CD4-positive, alpha-beta T cell (primary cell): ENCODE results near the gene TRAPPC14. TPM values are rescaled to one million over a fixed set of nuclear protein-coding genes. Genes with fewer than 3 reads are reported as not detected.

Source experiments
- ATAC-seq: fragments of 200-7000 bp; cut with Tn5 transposase; one replicate; pipeline ENCODE4 v1.10.0; 2022; ENCODE audit warnings: mild to moderate bottlenecking; ENCODE audit not compliant: poor library complexity
- CTCF ChIA-PET: fragments of 350-600 bp; sonication (Branson Sonifier 250); formaldehyde crosslinking; loops from one replicate; lab custom pipeline; 2021; ENCODE audit warnings: antibody characterized with exemption, inconsistent platforms; lab: Charles Lee
- POLR2A ChIA-PET: fragments of 350-600 bp; sonication (Branson Sonifier 250); formaldehyde crosslinking; loops from one replicate; lab custom pipeline; 2021; ENCODE audit warnings: antibody characterized with exemption, inconsistent platforms; lab: Charles Lee
- DNase-seq, 14 experiments: peaks; one replicate each; pipeline ENCODE4 v3.0.0-alpha.2; 2013 to 2020; ENCODE audit warnings: mixed read lengths in 2 of 14
- H3K27ac ChIP-seq, 2 donors: one replicate each; pipeline versions ENCODE4 v1.5.1 to v1.7.0; 2013; ENCODE audit warnings: low read length in 2 of 2, low read depth in 1 of 2, mild to moderate bottlenecking in 1 of 2
- H3K27me3 ChIP-seq, 2 experiments: 1 replicate in 1 of 2; 2 replicates in 1 of 2; pipeline versions ENCODE4 v1.6.1 to v1.7.0; 2013; ENCODE audit warnings: low read length in 2 of 2, control low read depth in 1 of 2, mild to moderate bottlenecking in 1 of 2, moderate library complexity in 1 of 2; ENCODE audit not compliant: insufficient read depth in 2 of 2, control insufficient read depth in 1 of 2
- H3K36me3 ChIP-seq: one replicate; pipeline ENCODE4 v1.6.1; 2013; ENCODE audit warnings: low read length, control low read depth; ENCODE audit not compliant: insufficient read depth
- H3K4me1 ChIP-seq: one replicate; pipeline ENCODE4 v1.6.1; 2013; ENCODE audit warnings: low read length, control low read depth; ENCODE audit not compliant: insufficient read depth
- H3K4me3 ChIP-seq: one replicate; pipeline ENCODE4 v1.5.1; 2013; ENCODE audit warnings: mild to moderate bottlenecking, low read length, moderate library complexity
- H3K9me3 ChIP-seq, 2 experiments: 1 replicate in 1 of 2; 2 replicates in 1 of 2; pipeline versions ENCODE4 v1.6.1 to v1.7.0; 2013; ENCODE audit warnings: low read length in 2 of 2, mild to moderate bottlenecking in 2 of 2, control low read depth in 1 of 2, moderate library complexity in 1 of 2; ENCODE audit not compliant: control insufficient read depth in 1 of 2, insufficient read depth in 1 of 2
- H3K27ac Mint-ChIP-seq: one replicate; pipeline ENCODE4 v1.8.0; 2020; ENCODE audit warnings: mixed read lengths
- H3K27me3 Mint-ChIP-seq: one replicate; pipeline ENCODE4 v1.8.0; 2021; ENCODE audit warnings: mixed read lengths
- H3K36me3 Mint-ChIP-seq: one replicate; pipeline ENCODE4 v1.8.0; 2021; ENCODE audit warnings: low read depth, mixed read lengths
- H3K4me1 Mint-ChIP-seq: one replicate; pipeline ENCODE4 v1.8.0; 2021; ENCODE audit warnings: low read depth, mixed read lengths
- H3K4me3 Mint-ChIP-seq: one replicate; pipeline ENCODE4 v1.8.0; 2020; ENCODE audit warnings: mild to moderate bottlenecking, mixed read lengths
- H3K9me3 Mint-ChIP-seq: one replicate; pipeline ENCODE4 v1.8.0; 2020; ENCODE audit warnings: mixed read lengths
- intact Hi-C, 2 experiments: fragments of 100-400 bp; cut with DNase I in 1 of 2; cut with micrococcal nuclease in 1 of 2; formaldehyde crosslinking; loops; one replicate each; pipeline versions ENCODE4 v1.15.1 to v1.9.0; 2023 to 2025; cut with DNase I, micrococcal nuclease
- microRNA-seq: library from miRNA; unstranded; fragments of <30 nt; microRNA quantifications from one replicate; pipeline ENCODE4 v1.2.0, GENCODE V29; 2021; ENCODE audit warnings: borderline microRNAs expressed, borderline replicate concordance
- total RNA-seq, 174 experiments: library from RNA in 2 of 174; stranded (reverse) in 2 of 174; gene quantifications; one replicate each; pipeline ENCODE4 v1.2.3 and lab custom pipeline; 2021 to 2026
- TF ChIP-seq, protein P1 (sequence below): fragments of 200-600 bp; IDR thresholded peaks from one replicate; pipeline ENCODE4 v1.8.0; 2022; ENCODE audit warnings: antibody characterized with exemption, mild to moderate bottlenecking

The TRAPPC14 gene
- total RNA-seq, 2 experiments from 2014 or later: 37.9 to 42.6 TPM

DNA sequence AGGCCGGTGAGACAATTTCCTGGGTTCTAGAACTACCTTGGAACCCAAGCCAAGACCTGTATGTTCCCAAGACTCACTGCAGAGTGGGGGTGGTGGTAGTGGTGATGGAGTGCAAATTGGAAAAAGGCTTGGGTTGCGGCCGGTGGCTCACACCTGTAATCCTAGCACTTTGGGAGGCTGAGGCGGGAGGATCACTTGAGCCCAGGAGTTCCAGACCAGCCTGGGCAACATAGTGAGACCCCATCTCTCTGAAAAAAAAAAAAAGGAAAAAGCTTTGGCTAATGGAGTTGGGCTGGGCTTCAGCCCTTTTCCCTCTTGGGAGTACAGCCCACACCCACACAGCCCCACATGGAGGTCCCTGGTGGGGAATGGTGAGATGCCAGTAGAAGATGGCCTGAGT, 53.0 kb downstream of the TRAPPC14 start:
- Histone ChIP-seq H3K9me3 (no peaks in the 10 kb centered on the region), H3K4me1 (peaks cover 15% of the 10 kb centered on the region), H3K27ac (no peak overlapping the region), H3K36me3 (peaks cover 44% of the 10 kb centered on the region), H3K27me3 (no peaks in the 10 kb centered on the region), H3K4me3 (no peak overlapping the region)
- peaks cover 57% of the 10 kb centered on the region for H3K36me3 Mint-ChIP-seq
- no peak for ATAC-seq
- intact Hi-C loops: no loop called here
- DNase-seq: no peak
- no peak overlapping the region for H3K27ac Mint-ChIP-seq
- H3K27me3 Mint-ChIP-seq: no peaks in the 10 kb centered on the region
- H3K4me1 Mint-ChIP-seq: peaks cover 12% of the 10 kb centered on the region
- ChIA-PET POLR2A (no interaction called here), CTCF (no interaction called here)
- no peak overlapping the region for H3K4me3 Mint-ChIP-seq
- TF ChIP-seq, protein P1, sequence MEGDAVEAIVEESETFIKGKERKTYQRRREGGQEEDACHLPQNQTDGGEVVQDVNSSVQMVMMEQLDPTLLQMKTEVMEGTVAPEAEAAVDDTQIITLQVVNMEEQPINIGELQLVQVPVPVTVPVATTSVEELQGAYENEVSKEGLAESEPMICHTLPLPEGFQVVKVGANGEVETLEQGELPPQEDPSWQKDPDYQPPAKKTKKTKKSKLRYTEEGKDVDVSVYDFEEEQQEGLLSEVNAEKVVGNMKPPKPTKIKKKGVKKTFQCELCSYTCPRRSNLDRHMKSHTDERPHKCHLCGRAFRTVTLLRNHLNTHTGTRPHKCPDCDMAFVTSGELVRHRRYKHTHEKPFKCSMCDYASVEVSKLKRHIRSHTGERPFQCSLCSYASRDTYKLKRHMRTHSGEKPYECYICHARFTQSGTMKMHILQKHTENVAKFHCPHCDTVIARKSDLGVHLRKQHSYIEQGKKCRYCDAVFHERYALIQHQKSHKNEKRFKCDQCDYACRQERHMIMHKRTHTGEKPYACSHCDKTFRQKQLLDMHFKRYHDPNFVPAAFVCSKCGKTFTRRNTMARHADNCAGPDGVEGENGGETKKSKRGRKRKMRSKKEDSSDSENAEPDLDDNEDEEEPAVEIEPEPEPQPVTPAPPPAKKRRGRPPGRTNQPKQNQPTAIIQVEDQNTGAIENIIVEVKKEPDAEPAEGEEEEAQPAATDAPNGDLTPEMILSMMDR: no peak
- H3K9me3 Mint-ChIP-seq: no peaks in the 10 kb centered on the region

Small RNA genes lying within 50 kb of the gene (microRNA-seq; reads per million reads assigned to microRNA genes)
- not detected for gene MIR4658

Other genes with a start within 250 kb of the TRAPPC14 start
- 10 to 100 TPM; 22.8 to 23.1 TPM for gene TRIM4, start 239.2 kb downstream of the TRAPPC14 start, total RNA-seq
- under 1 TPM; 0.25 to 0.36 TPM for gene GJC3, start 229.1 kb downstream of the TRAPPC14 start, total RNA-seq
- not detected for gene AZGP1, start 182.7 kb downstream of the TRAPPC14 start, total RNA-seq
- gene ZKSCAN1, start 143.1 kb downstream of the TRAPPC14 start, total RNA-seq: 10 to 100 TPM; 42.3 to 45.0 TPM
- 1 to 10 TPM; 2.0 to 2.7 TPM for gene ZSCAN21, start 108.9 kb downstream of the TRAPPC14 start, total RNA-seq
- 10 to 100 TPM; 38.3 to 40.3 TPM for gene ZNF3, start 77.0 kb downstream of the TRAPPC14 start, total RNA-seq
- gene COPS6, start 69.8 kb downstream of the TRAPPC14 start, total RNA-seq: 10 to 100 TPM; 79.0 to 83.9 TPM
- gene MCM7, start 57.3 kb downstream of the TRAPPC14 start, total RNA-seq: 10 to 100 TPM; 54.5 to 56.0 TPM
- gene AP4M1, start 57.1 kb downstream of the TRAPPC14 start, total RNA-seq: 1 to 10 TPM; 2.8 to 4.0 TPM
- 10 to 100 TPM; 34.8 to 37.4 TPM for gene TAF6, start 39.4 kb downstream of the TRAPPC14 start, total RNA-seq
- 10 to 100 TPM; 22.5 to 25.6 TPM for gene CNPY4, start 39.1 kb downstream of the TRAPPC14 start, total RNA-seq
- gene MBLAC1, start 31.8 kb downstream of the TRAPPC14 start, total RNA-seq: 1 to 10 TPM; 3.7 to 4.4 TPM
- gene LAMTOR4, start 9.8 kb downstream of the TRAPPC14 start, total RNA-seq: 100 to 1,000 TPM; 107 to 125 TPM
- 10 to 100 TPM; 12.7 to 13.2 TPM for gene GAL3ST4, start 9.9 kb upstream of the TRAPPC14 start, total RNA-seq
- 10 to 100 TPM; 16.4 to 18.7 TPM for gene GPC2, start 18.7 kb upstream of the TRAPPC14 start, total RNA-seq
- 1 to 10 TPM; 4.0 to 5.5 TPM for gene STAG3, start 19.2 kb upstream of the TRAPPC14 start, total RNA-seq
- gene PVRIG, start 61.2 kb upstream of the TRAPPC14 start, total RNA-seq: 10 to 100 TPM; 30.1 to 33.2 TPM
- gene SPDYE3, start 149.0 kb upstream of the TRAPPC14 start, total RNA-seq: not detected
- 10 to 100 TPM; 56.4 to 67.6 TPM for gene PILRB, start 199.4 kb upstream of the TRAPPC14 start, total RNA-seq
- 1 to 10 TPM; 4.6 to 5.3 TPM for gene PILRA, start 214.8 kb upstream of the TRAPPC14 start, total RNA-seq